Body of pancreas (tissue), 4 donors: Measurements from ENCODE around the gene ZDHHC13. TPM values are rescaled to one million over a fixed set of nuclear protein-coding genes. Genes with fewer than 3 reads are reported as not detected.

Experiments used
- ATAC-seq: fragments of 150-250 bp; one replicate; pipeline ENCODE4 v1.9.1; 2016
- DNase-seq, 4 donors: peaks; one replicate each; pipeline ENCODE4 v3.0.0-alpha.2; 2019
- H3K27ac ChIP-seq, 4 donors: fragments of 200-600 bp; sonication (generic); 1 replicate in 3 of 4; 2 replicates in 1 of 4; pipeline versions ENCODE4 v1.5.1 to v1.6.1; 2016 to 2019; ENCODE audit warnings: mild to moderate bottlenecking in 1 of 4, mixed read lengths in 1 of 4, moderate library complexity in 1 of 4
- H3K27me3 ChIP-seq, 2 donors: fragments of 200-600 bp; sonication (generic); one replicate each; pipeline ENCODE4 v1.6.0; 2016; ENCODE audit warnings: mild to moderate bottlenecking in 1 of 2
- H3K36me3 ChIP-seq, 2 donors: fragments of 200-600 bp; sonication (generic); replicated peaks in 1 of 2; 2 replicates each; pipeline ENCODE4 v1.5.1; 2016; ENCODE audit warnings: low read depth in 2 of 2; ENCODE audit not compliant: insufficient read depth in 1 of 2
- H3K4me1 ChIP-seq: fragments of 200-600 bp; sonication (generic); one replicate; pipeline ENCODE4 v1.6.0; 2016
- H3K4me3 ChIP-seq, 2 donors: fragments of 200-600 bp; sonication (generic); 1 replicate in 1 of 2; 2 replicates in 1 of 2; pipeline ENCODE4 v1.5.1; 2016 to 2019
- H3K9me3 ChIP-seq, 3 donors: fragments of 200-600 bp; sonication (generic); 1 replicate in 2 of 3; 2 replicates in 1 of 3; pipeline ENCODE4 v1.5.1; 2016
- CTCF ChIP-seq, 7 experiments: fragments of 450-650 bp in 4 of 7; fragments of 200-600 bp in 3 of 7; sonication (generic) in 3 of 7; IDR thresholded peaks; one replicate each; pipeline ENCODE4 v1.5.1; 2016 to 2019; ENCODE audit warnings: antibody characterized with exemption in 7 of 7
- POLR2A ChIP-seq, 3 donors: fragments of 450-650 bp; IDR thresholded peaks; one replicate each; pipeline ENCODE4 v1.6.1; 2016; ENCODE audit warnings: antibody characterized with exemption in 3 of 3, mild to moderate bottlenecking in 2 of 3
- WGBS, 2 donors: methylation state at CpG; one replicate each; pipeline ENCODE4 v1.1.5; 2017; 5-methylcytosine and 5-hydroxymethylcytosine counted together
- intact Hi-C: fragments of 100-400 bp; cut with DNase I; formaldehyde crosslinking; loops from one replicate; pipeline ENCODE4 v1.15.1; 2023
- total RNA-seq, 2 donors: library from RNA; depleted of rRNA; stranded (reverse); fragments of >200 nt; gene quantifications; one replicate each; pipeline ENCODE4 v1.1.0, GENCODE V29; 2016

Gene ZDHHC13
- total RNA-seq, 2 donors from 2014 or later = 12.2 to 16.9 TPM

GRCh38 chr11:19173004-19173689 lies 56.2 kb downstream of the ZDHHC13 start:
- Histone ChIP-seq H3K4me1 (peaks cover 3% of the 10 kb centered on the region), H3K36me3 (peaks cover 0 to 4% of the 10 kb centered on the region in 2 donors), H3K27ac (no peak overlapping the region), H3K27me3 (no peaks in the 10 kb centered on the region), H3K9me3 (no peaks in the 10 kb centered on the region), H3K4me3 (no peak overlapping the region)
- intact Hi-C loops = no loop called here
- ATAC-seq = no peak
- WGBS, 2 donors = 90 to 96% methylated on average over 9 of the region's 9 CpGs
- no peak for TF ChIP-seq CTCF (IDR thresholded peaks at IDR 0.05)
- TF ChIP-seq POLR2A (IDR thresholded peaks at IDR 0.05) = no peak
- DNase-seq = no peak

DNA sequence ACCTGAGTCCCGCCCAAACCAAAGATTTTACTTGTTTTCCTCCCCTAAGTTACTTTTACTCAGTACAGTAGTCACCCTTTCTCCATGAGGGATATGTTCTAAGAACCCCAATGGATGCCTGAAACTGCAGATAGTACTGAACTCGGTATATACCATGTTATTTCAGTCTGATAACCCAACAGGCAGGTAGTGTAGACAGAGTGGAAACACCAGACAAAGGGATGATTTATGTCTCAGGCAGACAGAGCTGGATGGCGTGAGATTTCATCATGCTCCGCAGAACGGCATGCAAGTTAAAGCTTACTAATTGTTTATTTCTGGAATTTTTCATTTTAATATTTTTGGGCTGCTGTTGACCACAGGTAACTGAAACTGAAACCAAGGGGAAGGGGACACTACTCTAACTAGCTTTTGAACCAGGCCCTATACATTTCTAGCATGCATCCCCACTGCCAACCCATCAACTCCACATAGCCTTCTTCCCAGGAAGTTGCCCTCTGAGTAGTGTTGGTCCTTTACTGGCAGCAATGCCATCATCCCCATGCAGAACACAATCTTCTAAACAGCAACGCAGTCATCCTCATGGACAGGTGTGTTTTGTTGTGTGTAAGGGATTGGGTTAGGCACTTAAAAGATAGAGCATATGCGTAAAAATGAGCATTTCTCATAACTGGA lies 57.1 kb downstream of the ZDHHC13 start:
- no peak overlapping the region for H3K4me3 ChIP-seq
- intact Hi-C loops = no loop called here
- DNase-seq (no peak), ATAC-seq (no peak)
- no peaks in the 10 kb centered on the region for H3K4me1 ChIP-seq
- no peak for TF ChIP-seq POLR2A (IDR thresholded peaks at IDR 0.05)
- no peak for TF ChIP-seq CTCF (IDR thresholded peaks at IDR 0.05)
- no peaks in the 10 kb centered on the region for H3K27me3 ChIP-seq
- 96% methylated on average over 7 of the region's 7 CpGs for WGBS, 2 donors
- H3K9me3 ChIP-seq = no peaks in the 10 kb centered on the region
- no peak overlapping the region for H3K27ac ChIP-seq
- H3K36me3 ChIP-seq = peaks cover 0 to 4% of the 10 kb centered on the region in 2 donors

DNA sequence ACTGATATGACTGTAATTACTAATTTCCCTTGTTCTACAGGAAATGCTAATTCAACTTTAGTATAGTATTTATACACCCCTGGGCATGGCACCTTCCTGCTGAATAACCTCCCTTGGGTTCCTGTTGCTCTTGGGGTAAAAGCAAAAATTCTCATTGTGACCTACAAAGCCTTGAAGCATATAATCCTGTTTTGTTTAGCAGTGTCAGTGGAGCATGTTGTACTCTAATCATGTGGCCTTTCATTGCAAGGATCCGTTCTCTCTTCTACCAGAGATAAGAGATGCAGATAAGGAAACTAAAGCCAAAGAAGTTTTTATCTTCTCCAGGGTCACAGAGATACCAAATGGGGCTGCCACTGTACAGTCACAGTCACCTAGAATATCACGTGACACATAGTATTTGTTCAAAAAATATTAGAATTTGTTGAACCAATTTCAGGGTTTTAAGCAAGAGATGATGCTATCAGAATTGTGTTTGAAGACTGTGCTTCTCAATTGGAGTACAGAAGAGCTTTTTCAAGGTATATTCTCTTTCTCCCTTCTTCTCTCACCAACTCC lies 59.7 kb downstream of the ZDHHC13 start:
- peaks cover 0 to 2% of the 10 kb centered on the region in 2 donors for H3K36me3 ChIP-seq
- TF ChIP-seq POLR2A (IDR thresholded peaks at IDR 0.05) (no peak), CTCF (IDR thresholded peaks at IDR 0.05) (no peak)
- no peak for DNase-seq
- no peak overlapping the region for H3K27ac ChIP-seq
- no peak for ATAC-seq
- no peaks in the 10 kb centered on the region for H3K9me3 ChIP-seq
- intact Hi-C loops = no loop called here
- no peaks in the 10 kb centered on the region for H3K4me1 ChIP-seq
- H3K4me3 ChIP-seq = no peak overlapping the region
- no peaks in the 10 kb centered on the region for H3K27me3 ChIP-seq
- WGBS, 2 donors = 60% methylated on average over 2 of the region's 2 CpGs

GRCh38 chr11:19181531-19182261 lies 64.7 kb downstream of the ZDHHC13 start:
- no peak for ATAC-seq
- H3K27me3 ChIP-seq = no peaks in the 10 kb centered on the region
- H3K4me3 ChIP-seq = no peak overlapping the region
- TF ChIP-seq CTCF (IDR thresholded peaks at IDR 0.05) (no peak), POLR2A (IDR thresholded peaks at IDR 0.05) (no peak)
- no peaks in the 10 kb centered on the region for H3K36me3 ChIP-seq
- WGBS, 2 donors = 79 to 90% methylated on average over 5 of the region's 5 CpGs
- intact Hi-C loops = no loop called here
- DNase-seq = no peak
- no peaks in the 10 kb centered on the region for H3K4me1 ChIP-seq
- no peaks in the 10 kb centered on the region for H3K9me3 ChIP-seq
- no peak overlapping the region for H3K27ac ChIP-seq
